ENCODE results near the gene VTCN1. TPM values are rescaled to one million over a fixed set of nuclear protein-coding genes. Genes with fewer than 3 reads are reported as not detected.

VTCN1 gene
- total RNA-seq, 1 donor from 2014 or later, result not detected

DNA sequence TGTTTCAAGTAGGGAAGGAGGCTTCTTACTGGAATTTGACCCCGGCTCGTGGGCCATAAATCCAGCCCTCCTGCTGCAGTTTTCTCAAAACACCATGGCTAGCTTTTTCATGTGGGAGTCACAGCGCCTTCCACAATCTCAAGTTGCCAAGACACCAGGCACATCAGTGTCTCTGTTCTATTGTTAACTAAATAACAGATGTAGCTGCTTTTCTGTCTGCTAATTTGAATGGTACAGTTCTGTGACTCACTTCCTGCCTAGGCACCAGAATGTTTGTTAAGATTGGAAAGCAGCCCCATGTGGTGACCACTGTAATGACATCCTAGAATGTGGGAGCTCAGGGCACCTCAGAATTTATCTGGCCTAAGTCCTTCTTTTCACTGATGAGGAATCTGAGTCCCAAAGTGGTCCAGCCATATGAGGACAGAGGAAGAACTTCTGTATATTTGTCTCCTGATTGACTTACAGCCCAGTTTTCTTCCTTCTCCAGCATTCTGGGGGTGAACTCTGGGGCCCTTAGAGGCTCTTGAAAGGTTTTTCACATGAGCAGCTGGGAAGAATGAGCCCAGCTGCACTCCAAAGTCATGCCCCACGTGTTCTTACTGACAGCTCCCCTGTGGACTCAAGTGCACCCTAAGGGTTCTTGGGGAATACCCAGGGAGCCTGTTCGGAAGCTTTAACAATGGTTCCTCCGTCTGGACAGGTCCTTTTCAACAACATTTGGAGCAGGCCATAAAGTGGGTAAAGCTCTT is 116.7 kb downstream of the VTCN1 start:
- peaks cover 65% of the 10 kb centered on the region for H3K36me3 Mint-ChIP-seq (ENCODE audit: low read depth)
- H3K27me3 Mint-ChIP-seq (ENCODE audit: insufficient read depth), result no peaks in the 10 kb centered on the region
- DNase-seq (ENCODE audit: low spot score), result peak; percentile 34
- peak overlapping the region; percentile 58 for H3K27ac Mint-ChIP-seq
- H3K4me3 Mint-ChIP-seq, result no peak overlapping the region
- H3K4me1 Mint-ChIP-seq (ENCODE audit: low read depth), result peaks cover 23% of the 10 kb centered on the region
- no peaks in the 10 kb centered on the region for H3K9me3 Mint-ChIP-seq
- intact Hi-C loops (cut with micrococcal nuclease), result loop anchor here (1.0 to 2.0 kb wide), 3 partner anchors 17 to 29 kb away; no protein-coding TSS in a partner anchor

Other genes starting within 250 kb of the VTCN1 start
- 0.80 and 1.0 TPM in 2 replicates for gene CD101, start 209.2 kb downstream of the VTCN1 start, total RNA-seq
- gene TTF2, start 150.6 kb downstream of the VTCN1 start, total RNA-seq, result 103 and 114 TPM in 2 replicates
- 1.1 and 1.3 TPM in 2 replicates for gene TRIM45, start 89.2 kb downstream of the VTCN1 start, total RNA-seq
- 30.1 and 32.5 TPM in 2 replicates for gene MAN1A2, start 156.5 kb upstream of the VTCN1 start, total RNA-seq